Liver (tissue), 9 donors: ENCODE data around the gene MAN2A1. TPM values are rescaled to one million over a fixed set of nuclear protein-coding genes. Genes with fewer than 3 reads are reported as not detected.

Experiments used
- DNase-seq: peaks from one replicate; pipeline ENCODE4 v3.0.0-alpha.2; 2017; ENCODE audit warnings: low spot score
- H3K27ac ChIP-seq, 2 donors: one replicate each; pipeline ENCODE4 v1.7.0; 2013; ENCODE audit warnings: inconsistent platforms in 2 of 2, low read length in 2 of 2, control low read depth in 1 of 2, low read depth in 1 of 2, mild to moderate bottlenecking in 1 of 2
- H3K27me3 ChIP-seq, 4 donors: one replicate each; pipeline versions ENCODE4 v1.6.1 to v1.7.0; 2013; ENCODE audit warnings: low read length in 3 of 4, inconsistent platforms in 1 of 4, mild to moderate bottlenecking in 1 of 4, moderate library complexity in 1 of 4; ENCODE audit not compliant: control insufficient read depth in 4 of 4, insufficient read depth in 4 of 4
- H3K36me3 ChIP-seq, 4 donors: one replicate each; pipeline versions ENCODE4 v1.6.1 to v1.7.0; 2013; ENCODE audit warnings: low read length in 3 of 4, mild to moderate bottlenecking in 3 of 4, low read depth in 1 of 4, moderate library complexity in 1 of 4; ENCODE audit not compliant: control insufficient read depth in 4 of 4, insufficient read depth in 3 of 4
- H3K4me1 ChIP-seq, 4 donors: one replicate each; pipeline versions ENCODE4 v1.6.1 to v1.7.0; 2013; ENCODE audit warnings: low read length in 3 of 4, mild to moderate bottlenecking in 3 of 4, moderate library complexity in 1 of 4; ENCODE audit not compliant: control insufficient read depth in 4 of 4, insufficient read depth in 4 of 4
- H3K4me3 ChIP-seq, 3 donors: one replicate each; pipeline versions ENCODE4 v1.6.1 to v1.7.0; 2013; ENCODE audit warnings: low read length in 3 of 3, control low read depth in 1 of 3, low read depth in 1 of 3, mild to moderate bottlenecking in 1 of 3
- H3K9ac ChIP-seq, 2 donors: one replicate each; pipeline ENCODE4 v1.7.0; 2013; ENCODE audit warnings: low read length in 2 of 2, mild to moderate bottlenecking in 2 of 2, moderate library complexity in 2 of 2, control low read depth in 1 of 2, low read depth in 1 of 2
- H3K9me3 ChIP-seq, 4 donors: one replicate each; pipeline versions ENCODE4 v1.6.1 to v1.7.0; 2013; ENCODE audit warnings: low read length in 3 of 4; ENCODE audit not compliant: control insufficient read depth in 4 of 4
- ATF3 ChIP-seq: IDR thresholded peaks from 2 replicates; pipeline ENCODE4 v1.6.1; 2016; ENCODE audit warnings: antibody characterized with exemption
- CTCF ChIP-seq: fragments of 150-350 bp; IDR thresholded peaks from 2 replicates; pipeline ENCODE4 v1.5.1; 2017; ENCODE audit warnings: improper control_type of control experiment, low read depth, low read length; ENCODE audit not compliant: missing input control
- EGR1 ChIP-seq, 2 donors: IDR thresholded peaks; 2 replicates each; pipeline ENCODE4 v1.6.1; 2016 to 2018; ENCODE audit warnings: antibody characterized with exemption in 2 of 2, low read depth in 2 of 2
- FOXA1 ChIP-seq: IDR thresholded peaks from 2 replicates; pipeline ENCODE4 v1.6.1; 2016; ENCODE audit warnings: antibody characterized with exemption
- FOXA2 ChIP-seq: IDR thresholded peaks from 2 replicates; pipeline ENCODE4 v1.6.1; 2016; ENCODE audit warnings: antibody characterized with exemption
- GABPA ChIP-seq, 2 donors: IDR thresholded peaks in 1 of 2; conservative IDR thresholded peaks in 1 of 2; 2 replicates each; pipeline ENCODE4 v1.6.1; 2016; ENCODE audit warnings: antibody characterized with exemption in 2 of 2, mild to moderate bottlenecking in 1 of 2, moderate library complexity in 1 of 2
- HNF4A ChIP-seq, 2 donors: conservative IDR thresholded peaks; 2 replicates each; pipeline ENCODE4 v1.6.1; 2016; ENCODE audit warnings: antibody characterized with exemption in 2 of 2, mild to moderate bottlenecking in 2 of 2
- HNF4G ChIP-seq: IDR thresholded peaks from 2 replicates; pipeline ENCODE4 v1.6.1; 2016; ENCODE audit warnings: antibody characterized with exemption
- JUND ChIP-seq, 2 donors: IDR thresholded peaks; 2 replicates each; pipeline ENCODE4 v1.6.1; 2016; ENCODE audit warnings: antibody characterized with exemption in 2 of 2
- NR2F2 ChIP-seq: IDR thresholded peaks from 2 replicates; pipeline ENCODE4 v1.6.1; 2016; ENCODE audit warnings: antibody characterized with exemption
- RAD21 ChIP-seq, 2 donors: IDR thresholded peaks; 2 replicates each; pipeline ENCODE4 v1.6.1; 2016; ENCODE audit warnings: antibody characterized with exemption in 2 of 2, mild to moderate bottlenecking in 2 of 2
- REST ChIP-seq: IDR thresholded peaks from 2 replicates; pipeline ENCODE4 v1.6.1; 2016; ENCODE audit warnings: antibody characterized with exemption, mild to moderate bottlenecking
- RXRA ChIP-seq, 2 donors: IDR thresholded peaks; 2 replicates each; pipeline ENCODE4 v1.6.1; 2017 to 2018; ENCODE audit warnings: antibody characterized with exemption in 2 of 2, mild to moderate bottlenecking in 1 of 2
- SP1 ChIP-seq: IDR thresholded peaks from 2 replicates; pipeline ENCODE4 v1.6.1; 2018; ENCODE audit warnings: antibody characterized with exemption, mild to moderate bottlenecking
- TAF1 ChIP-seq: conservative IDR thresholded peaks from 2 replicates; pipeline ENCODE4 v1.6.1; 2016; ENCODE audit warnings: antibody characterized with exemption, mild to moderate bottlenecking
- YY1 ChIP-seq: IDR thresholded peaks from 2 replicates; pipeline ENCODE4 v1.6.1; 2016; ENCODE audit warnings: antibody characterized with exemption, mild to moderate bottlenecking
- WGBS: extraction: QIAGEN DNeasy Blood & Tissue Kit; methylation state at CpG from one replicate; pipeline ENCODE4 v1.1.7; 2013; 5-methylcytosine and 5-hydroxymethylcytosine counted together
- polyA plus RNA-seq, 2 donors: library from polyadenylated mRNA; stranded (reverse) in 1 of 2; unstranded in 1 of 2; fragments of 200-250 nt in 1 of 2; fragments of >200 nt in 1 of 2; fragmentation: Nextera tagmentation in 1 of 2; extraction: Ambion mirVana in 1 of 2; gene quantifications; one replicate each; pipeline versions ENCODE4 v1.2.1 to v1.2.3, GENCODE V29; 2013 to 2015
- total RNA-seq, 2 donors: library from RNA; depleted of rRNA; stranded (reverse); fragments of >200 nt; gene quantifications; one replicate each; pipeline ENCODE4 v1.2.3, GENCODE V29; 2014
- TF ChIP-seq, protein P1 (sequence below): IDR thresholded peaks from 2 replicates; pipeline ENCODE4 v1.6.1; 2016; ENCODE audit warnings: antibody characterized with exemption
- donor health status: healthy.
- donor health status: healthy.
- donor health status: healthy.
- donor health status: healthy.
- donor health status: healthy.

Gene MAN2A1
- total and polyA plus RNA-seq, 4 donors, result 21.4 to 82.8 (median 47.3) TPM

GRCh38 chr5:109655841-109656240 lies 33.9 kb upstream of the MAN2A1 start:
- H3K9ac ChIP-seq, result no peak overlapping the region
- no peak for DNase-seq
- H3K27ac ChIP-seq, result no peak overlapping the region
- no peaks in the 10 kb centered on the region for H3K9me3 ChIP-seq
- H3K4me3 ChIP-seq, result no peak overlapping the region
- peaks cover 0 to 2% (median 0%) of the 10 kb centered on the region in 4 donors for H3K4me1 ChIP-seq
- TF ChIP-seq, protein P1, sequence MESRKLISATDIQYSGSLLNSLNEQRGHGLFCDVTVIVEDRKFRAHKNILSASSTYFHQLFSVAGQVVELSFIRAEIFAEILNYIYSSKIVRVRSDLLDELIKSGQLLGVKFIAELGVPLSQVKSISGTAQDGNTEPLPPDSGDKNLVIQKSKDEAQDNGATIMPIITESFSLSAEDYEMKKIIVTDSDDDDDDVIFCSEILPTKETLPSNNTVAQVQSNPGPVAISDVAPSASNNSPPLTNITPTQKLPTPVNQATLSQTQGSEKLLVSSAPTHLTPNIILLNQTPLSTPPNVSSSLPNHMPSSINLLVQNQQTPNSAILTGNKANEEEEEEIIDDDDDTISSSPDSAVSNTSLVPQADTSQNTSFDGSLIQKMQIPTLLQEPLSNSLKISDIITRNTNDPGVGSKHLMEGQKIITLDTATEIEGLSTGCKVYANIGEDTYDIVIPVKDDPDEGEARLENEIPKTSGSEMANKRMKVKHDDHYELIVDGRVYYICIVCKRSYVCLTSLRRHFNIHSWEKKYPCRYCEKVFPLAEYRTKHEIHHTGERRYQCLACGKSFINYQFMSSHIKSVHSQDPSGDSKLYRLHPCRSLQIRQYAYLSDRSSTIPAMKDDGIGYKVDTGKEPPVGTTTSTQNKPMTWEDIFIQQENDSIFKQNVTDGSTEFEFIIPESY, result no peak
- no peak for TF ChIP-seq REST
- no peak for TF ChIP-seq HNF4G
- TF ChIP-seq JUND (IDR thresholded peaks at IDR 0.05), result no peak
- no peak for TF ChIP-seq ATF3
- TF ChIP-seq RAD21 (IDR thresholded peaks at IDR 0.05), result no peak
- no peak for TF ChIP-seq RXRA (IDR thresholded peaks at IDR 0.05)
- 91% methylated on average over 2 of the region's 2 CpGs for WGBS
- no peaks in the 10 kb centered on the region for H3K27me3 ChIP-seq
- no peaks in the 10 kb centered on the region for H3K36me3 ChIP-seq

GRCh38 chr5:109656829-109657228 lies 32.9 kb upstream of the MAN2A1 start:
- H3K4me1 ChIP-seq, result peaks cover 0 to 2% (median 0%) of the 10 kb centered on the region in 4 donors
- no peaks in the 10 kb centered on the region for H3K9me3 ChIP-seq
- H3K36me3 ChIP-seq, result no peaks in the 10 kb centered on the region
- no peak overlapping the region for H3K9ac ChIP-seq
- 74% methylated on average over 4 of the region's 4 CpGs for WGBS
- H3K27ac ChIP-seq, result no peak overlapping the region
- no peak for DNase-seq
- TF ChIP-seq RAD21 (IDR thresholded peaks at IDR 0.05) (no peak), EGR1 (IDR thresholded peaks at IDR 0.05; ENCODE audit: low read depth in 2 of 2) (peak in 1 of 2 donors; percentile 38), ATF3 (no peak), NR2F2 (no peak), TAF1 (no peak)
- H3K4me3 ChIP-seq, result no peak overlapping the region
- H3K27me3 ChIP-seq, result no peaks in the 10 kb centered on the region

DNA sequence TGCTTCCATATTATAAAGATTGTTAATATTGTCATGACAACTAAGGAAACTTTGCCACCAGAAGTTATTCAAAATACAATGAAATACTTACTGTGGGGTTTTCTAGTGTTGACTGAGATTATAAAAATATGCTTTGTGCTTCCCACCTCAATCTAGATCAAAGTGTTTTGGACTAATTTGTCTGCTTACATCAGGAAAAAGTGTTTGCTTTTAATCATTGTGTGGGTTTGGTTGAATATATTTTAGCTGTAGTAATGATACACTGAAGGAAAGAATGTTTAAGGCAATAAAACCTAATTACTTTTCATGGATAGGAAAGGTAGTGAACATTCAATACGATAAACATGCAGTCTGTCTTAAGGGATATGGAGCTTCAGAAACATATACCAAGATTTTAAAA lies 29.8 kb upstream of the MAN2A1 start:
- H3K9me3 ChIP-seq, result no peaks in the 10 kb centered on the region
- DNase-seq, result no peak
- H3K36me3 ChIP-seq, result no peaks in the 10 kb centered on the region
- no peak overlapping the region for H3K27ac ChIP-seq
- no peak overlapping the region for H3K9ac ChIP-seq
- H3K4me3 ChIP-seq, result no peak overlapping the region
- H3K4me1 ChIP-seq, result peaks cover 0 to 2% (median 0%) of the 10 kb centered on the region in 4 donors
- 76% methylated on average over 1 of the region's 1 CpG for WGBS
- no peaks in the 10 kb centered on the region for H3K27me3 ChIP-seq
- TF ChIP-seq, protein P1, result no peak
- no peak for TF ChIP-seq EGR1 (IDR thresholded peaks at IDR 0.05; ENCODE audit: low read depth in 2 of 2)
- TF ChIP-seq JUND (IDR thresholded peaks at IDR 0.05), result no peak
- TF ChIP-seq HNF4G, result no peak
- TF ChIP-seq ATF3, result no peak
- TF ChIP-seq YY1, result no peak
- no peak for TF ChIP-seq FOXA1
- no peak for TF ChIP-seq FOXA2
- TF ChIP-seq SP1, result no peak
- TF ChIP-seq HNF4A (conservative IDR thresholded peaks at IDR 0.05), result no peak
- no peak for TF ChIP-seq RAD21 (IDR thresholded peaks at IDR 0.05)
- TF ChIP-seq RXRA (IDR thresholded peaks at IDR 0.05), result no peak
- TF ChIP-seq GABPA (IDR thresholded peaks at IDR 0.05 in 1 of 2, conservative IDR thresholded peaks at IDR 0.05 in 1 of 2), result no peak
- no peak for TF ChIP-seq CTCF
